HEK293T (cell line): Measurements from ENCODE around the gene INSL3.
"Not testable (repeated sequence)": the region's sequence is repeated elsewhere in the genome, so short reads cannot be mapped to it uniquely, and the experiment has no call there.

Experiments used
- CTCF ChIA-PET: fragments of 350-600 bp; formaldehyde crosslinking; extraction: SDS; loops from one replicate; lab custom pipeline; 2021; ENCODE audit warnings: antibody characterized with exemption, inconsistent platforms; lab: Yijun Ruan, JAX
- POLR2A ChIA-PET: fragments of 350-600 bp; formaldehyde crosslinking; extraction: SDS; loops from one replicate; lab custom pipeline; 2020; ENCODE audit warnings: antibody characterized with exemption, inconsistent platforms; lab: Yijun Ruan, JAX
- DNase-seq: peaks from one replicate; pipeline ENCODE4 v3.0.0; 2012; ENCODE audit warnings: mixed read lengths; ENCODE audit errors: extremely low spot score
- ARNT ChIP-seq: fragments of 450-650 bp; IDR thresholded peaks from 2 replicates; pipeline ENCODE4 v1.6.1; 2017; ENCODE audit warnings: mild to moderate bottlenecking
- BHLHE40 ChIP-seq: fragments of 450-650 bp; IDR thresholded peaks from 2 replicates; pipeline ENCODE4 v1.6.1; 2016; ENCODE audit warnings: mild to moderate bottlenecking, moderate library complexity, borderline replicate concordance
- CTBP1 ChIP-seq: fragments of 450-650 bp; IDR thresholded peaks from 2 replicates; pipeline ENCODE4 v1.6.1; 2016; ENCODE audit warnings: borderline replicate concordance
- ELF4 ChIP-seq: fragments of 450-650 bp; IDR thresholded peaks from 2 replicates; pipeline ENCODE4 v1.6.1; 2017; ENCODE audit warnings: antibody characterized with exemption
- FOXA1 ChIP-seq: fragments of 450-650 bp; IDR thresholded peaks from 2 replicates; pipeline ENCODE4 v1.6.1; 2016; ENCODE audit warnings: mild to moderate bottlenecking
- FOXK2 ChIP-seq: fragments of 450-650 bp; IDR thresholded peaks from 2 replicates; pipeline ENCODE4 v1.6.1; 2016; ENCODE audit warnings: mild to moderate bottlenecking
- FOXM1 ChIP-seq: fragments of 450-650 bp; IDR thresholded peaks from 2 replicates; pipeline ENCODE4 v1.6.1; 2017; ENCODE audit warnings: mild to moderate bottlenecking, borderline replicate concordance
- HDGF ChIP-seq: fragments of 450-650 bp; IDR thresholded peaks from 2 replicates; pipeline ENCODE4 v1.6.1; 2017; ENCODE audit warnings: antibody characterized with exemption, borderline replicate concordance
- L3MBTL2 ChIP-seq: fragments of 450-650 bp; conservative IDR thresholded peaks from 2 replicates; pipeline ENCODE4 v1.6.1; 2016; ENCODE audit warnings: mild to moderate bottlenecking
- LEF1 ChIP-seq: fragments of 450-650 bp; IDR thresholded peaks from 2 replicates; pipeline ENCODE4 v1.6.1; 2017; ENCODE audit warnings: mild to moderate bottlenecking, borderline replicate concordance
- NFRKB ChIP-seq: fragments of 450-650 bp; IDR thresholded peaks from 2 replicates; pipeline ENCODE4 v1.6.1; 2016; ENCODE audit warnings: mild to moderate bottlenecking, moderate library complexity
- SP1 ChIP-seq: fragments of 450-650 bp; IDR thresholded peaks from 2 replicates; pipeline ENCODE4 v1.6.1; 2017
- SUZ12 ChIP-seq: fragments of 450-650 bp; IDR thresholded peaks from 2 replicates; pipeline ENCODE4 v1.6.1; 2016; ENCODE audit warnings: mild to moderate bottlenecking
- TARDBP ChIP-seq: fragments of 450-650 bp; IDR thresholded peaks from 2 replicates; pipeline ENCODE4 v1.6.1; 2016
- ZNF384 ChIP-seq: fragments of 450-650 bp; IDR thresholded peaks from 2 replicates; pipeline ENCODE4 v1.6.1; 2016
- TF ChIP-seq, protein P1 (sequence below): fragments of 450-650 bp; IDR thresholded peaks from 2 replicates; pipeline ENCODE4 v1.6.1; 2016

The INSL3 gene

DNA sequence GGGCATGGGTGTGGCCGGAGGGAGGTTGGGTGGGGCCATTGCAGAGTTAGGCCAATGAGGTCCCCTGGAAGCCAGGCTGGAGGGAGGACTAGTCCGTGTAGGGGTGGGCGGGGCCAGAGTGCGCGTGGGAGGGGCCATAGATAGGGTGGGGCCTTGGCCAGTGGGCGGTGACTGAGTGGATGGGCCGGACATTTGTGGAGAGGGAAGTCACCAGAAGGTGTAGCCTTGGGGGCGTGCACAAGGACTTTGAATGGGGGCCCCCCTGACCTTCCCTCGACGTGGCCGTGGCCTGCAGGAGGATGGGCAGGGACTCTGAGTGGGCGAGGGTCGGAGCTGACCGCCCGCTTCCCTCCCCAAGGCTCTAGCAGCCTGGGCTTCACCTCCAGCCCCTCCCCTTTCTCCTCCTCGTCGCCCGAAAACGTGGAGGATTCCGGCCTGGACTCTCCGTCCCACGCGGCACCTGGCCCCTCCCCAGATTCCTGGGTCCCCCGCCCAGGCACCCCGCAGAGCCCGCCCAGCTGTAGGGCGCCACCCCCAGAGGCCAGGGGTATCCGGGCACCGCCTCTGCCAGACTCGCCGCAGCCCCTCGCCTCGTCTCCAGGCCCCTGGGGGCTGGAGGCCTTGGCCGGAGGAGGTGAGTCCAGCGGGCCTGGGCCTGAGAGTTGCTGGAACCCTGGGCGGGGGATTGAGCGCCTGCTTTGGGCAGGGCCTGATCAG is 42.9 kb downstream of the INSL3 start:
- peak; percentile 85 for DNase-seq
- TF ChIP-seq L3MBTL2 (peak; percentile 52; the same call in 1 of the 2 replicates), CTBP1 (no peak)
- ChIA-PET CTCF (no interaction called here), POLR2A (no interaction called here)

- DNase-seq, CTCF ChIA-PET, POLR2A ChIA-PET: not testable (repeated sequence)
These were observed 43.5 kb downstream of the INSL3 start for GRCh38 chr19:17777840-17778239.

DNA sequence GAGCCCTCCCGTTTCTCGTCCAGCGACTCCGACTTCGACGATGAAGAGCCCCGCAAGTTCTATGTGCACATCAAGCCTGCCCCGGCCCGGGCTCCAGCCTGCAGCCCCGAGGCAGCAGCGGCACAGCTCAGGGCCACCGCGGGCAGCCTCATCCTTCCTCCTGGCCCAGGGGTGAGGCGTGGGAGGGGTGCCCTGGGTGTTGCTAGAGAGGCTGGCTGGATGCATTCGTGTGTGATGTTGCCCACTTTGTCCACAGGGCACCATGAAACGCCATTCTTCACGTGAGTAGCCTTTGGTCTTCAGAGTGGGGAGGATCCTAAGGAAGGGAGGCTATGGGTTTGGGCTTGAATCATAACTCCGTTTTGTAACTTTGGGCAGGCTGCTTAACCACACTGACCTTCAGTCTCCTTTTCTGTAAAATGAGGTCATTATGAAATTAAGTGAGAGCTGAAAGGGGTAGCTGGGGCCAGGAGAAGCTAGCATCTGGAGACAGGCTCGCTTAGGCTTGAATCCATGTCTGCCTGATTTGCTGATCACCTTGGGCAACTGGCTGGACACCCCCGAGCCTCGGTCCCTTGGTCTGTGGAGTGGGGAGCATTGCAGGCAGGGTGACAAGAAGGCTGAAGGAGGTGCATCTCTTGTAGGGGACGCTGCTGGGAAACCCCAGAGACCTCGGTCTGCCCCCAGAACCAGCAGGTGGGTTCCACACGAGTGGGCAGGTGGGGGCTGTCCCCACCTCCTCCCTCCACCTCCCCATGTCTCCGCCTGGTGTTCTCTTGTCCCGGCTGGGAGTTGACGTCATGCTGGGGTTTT is 45.1 kb downstream of the INSL3 start:
- TF ChIP-seq HDGF (no peak), FOXA1 (no peak), LEF1 (no peak)
- ChIA-PET POLR2A (interaction anchor here (1.2 kb wide), 1 partner anchor 83 kb away, joined by 4 read pairs; the partner anchor contains the start of gene RPL18A), CTCF (interaction anchor here (2.4 kb wide), 1 partner anchor 10 kb away, joined by 21 read pairs; no protein-coding TSS in a partner anchor)
- DNase-seq = no peak

GRCh38 chr19:17775245-17775927 is 45.9 kb downstream of the INSL3 start:
- DNase-seq = peak; percentile 45
- TF ChIP-seq NFRKB = no peak
- no peak for TF ChIP-seq CTBP1
- no peak for TF ChIP-seq ELF4
- no peak for TF ChIP-seq FOXM1
- no peak for TF ChIP-seq BHLHE40
- TF ChIP-seq, protein P1, sequence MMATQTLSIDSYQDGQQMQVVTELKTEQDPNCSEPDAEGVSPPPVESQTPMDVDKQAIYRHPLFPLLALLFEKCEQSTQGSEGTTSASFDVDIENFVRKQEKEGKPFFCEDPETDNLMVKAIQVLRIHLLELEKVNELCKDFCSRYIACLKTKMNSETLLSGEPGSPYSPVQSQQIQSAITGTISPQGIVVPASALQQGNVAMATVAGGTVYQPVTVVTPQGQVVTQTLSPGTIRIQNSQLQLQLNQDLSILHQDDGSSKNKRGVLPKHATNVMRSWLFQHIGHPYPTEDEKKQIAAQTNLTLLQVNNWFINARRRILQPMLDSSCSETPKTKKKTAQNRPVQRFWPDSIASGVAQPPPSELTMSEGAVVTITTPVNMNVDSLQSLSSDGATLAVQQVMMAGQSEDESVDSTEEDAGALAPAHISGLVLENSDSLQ = no peak
- ChIA-PET CTCF (interaction anchor here (0.5 to 2.4 kb wide), 13 partner anchors 8 to 750 kb away, joined by 3 to 21 read pairs (median 3); no protein-coding TSS in a partner anchor), POLR2A (interaction anchor here (1.1 to 1.2 kb wide), 2 partner anchors 55 to 84 kb away, joined by 4 read pairs; partner anchors contain the start of gene RPL18A)

DNA sequence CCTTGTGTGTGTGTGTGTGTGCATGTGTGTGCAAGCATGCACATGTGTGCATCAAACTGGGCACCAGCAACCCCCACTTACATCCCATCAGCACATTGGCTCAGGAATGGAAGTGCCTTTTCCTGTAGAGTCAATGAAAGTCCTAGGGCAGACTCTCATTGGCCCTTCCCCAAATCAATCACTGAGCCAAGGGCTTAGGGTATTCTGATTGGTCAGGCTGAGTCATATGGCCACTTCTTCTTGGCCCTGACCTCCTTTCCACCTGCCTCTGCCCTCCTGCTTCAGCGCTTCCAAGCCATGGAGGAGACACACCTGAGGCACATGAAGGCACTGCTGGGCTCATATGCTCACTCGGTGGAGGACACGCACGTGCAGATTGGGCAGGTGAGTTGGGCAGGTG is 49.1 kb downstream of the INSL3 start:
- DNase-seq = no peak
- ChIA-PET POLR2A (no interaction called here), CTCF (interaction anchor here (0.6 kb wide), 1 partner anchor 32 kb away, joined by 3 read pairs; no protein-coding TSS in a partner anchor)
- TF ChIP-seq FOXM1 = no peak
- TF ChIP-seq FOXK2 = no peak
- TF ChIP-seq HDGF = no peak
- no peak for TF ChIP-seq SUZ12
- TF ChIP-seq, protein P1 = peak; percentile 96

GRCh38 chr19:17770613-17771012 is 50.7 kb downstream of the INSL3 start:
- DNase-seq = no peak
- no peak for TF ChIP-seq FOXM1
- TF ChIP-seq LEF1 = no peak
- no peak for TF ChIP-seq ELF4
- no peak for TF ChIP-seq NFRKB
- TF ChIP-seq FOXA1 = no peak
- TF ChIP-seq L3MBTL2 = no peak
- TF ChIP-seq ZNF384 = no peak
- no peak for TF ChIP-seq SP1
- no peak for TF ChIP-seq HDGF
- ChIA-PET POLR2A (no interaction called here), CTCF (interaction anchor here (0.6 kb wide), 2 partner anchors 15 to 78 kb away, joined by 3 read pairs; no protein-coding TSS in a partner anchor)

DNA sequence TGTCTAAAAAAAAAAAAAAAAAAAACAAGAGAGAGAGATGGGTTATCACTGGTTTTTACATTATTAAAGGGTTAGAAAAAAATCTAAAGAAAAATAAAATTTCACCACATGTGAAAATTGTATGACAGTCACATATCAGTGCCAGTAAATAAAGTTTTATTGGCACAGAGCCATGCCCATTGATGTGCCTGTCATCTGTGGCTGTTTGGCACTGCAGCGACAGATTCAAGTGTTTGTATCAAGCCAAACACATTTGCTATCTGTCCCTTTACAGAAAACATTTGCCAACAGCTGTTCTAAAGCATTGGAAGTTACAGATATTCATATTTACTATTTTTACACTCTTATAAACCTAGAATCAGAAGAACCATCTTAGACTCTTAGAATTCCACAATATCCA is 53.8 kb downstream of the INSL3 start:
- ChIA-PET CTCF (interaction anchor here (0.6 to 2.3 kb wide), 8 partner anchors 8 to 161 kb away, joined by 3 to 21 read pairs (median 9); no protein-coding TSS in a partner anchor), POLR2A (no interaction called here)
- TF ChIP-seq L3MBTL2 (no peak), TARDBP (no peak), BHLHE40 (no peak), NFRKB (no peak), ZNF384 (no peak), ARNT (no peak), LEF1 (no peak), FOXK2 (no peak), CTBP1 (no peak), SUZ12 (no peak), FOXA1 (no peak), ELF4 (no peak), HDGF (no peak), FOXM1 (no peak), SP1 (no peak)
- TF ChIP-seq, protein P1 = no peak
- no peak for DNase-seq
